ENCODE measurements around the gene ACSF2.
A peak's percentile ranks its signal among the peaks of the same experiment; 100 is the strongest.

The ACSF2 gene, protein sequence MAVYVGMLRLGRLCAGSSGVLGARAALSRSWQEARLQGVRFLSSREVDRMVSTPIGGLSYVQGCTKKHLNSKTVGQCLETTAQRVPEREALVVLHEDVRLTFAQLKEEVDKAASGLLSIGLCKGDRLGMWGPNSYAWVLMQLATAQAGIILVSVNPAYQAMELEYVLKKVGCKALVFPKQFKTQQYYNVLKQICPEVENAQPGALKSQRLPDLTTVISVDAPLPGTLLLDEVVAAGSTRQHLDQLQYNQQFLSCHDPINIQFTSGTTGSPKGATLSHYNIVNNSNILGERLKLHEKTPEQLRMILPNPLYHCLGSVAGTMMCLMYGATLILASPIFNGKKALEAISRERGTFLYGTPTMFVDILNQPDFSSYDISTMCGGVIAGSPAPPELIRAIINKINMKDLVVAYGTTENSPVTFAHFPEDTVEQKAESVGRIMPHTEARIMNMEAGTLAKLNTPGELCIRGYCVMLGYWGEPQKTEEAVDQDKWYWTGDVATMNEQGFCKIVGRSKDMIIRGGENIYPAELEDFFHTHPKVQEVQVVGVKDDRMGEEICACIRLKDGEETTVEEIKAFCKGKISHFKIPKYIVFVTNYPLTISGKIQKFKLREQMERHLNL

DNA sequence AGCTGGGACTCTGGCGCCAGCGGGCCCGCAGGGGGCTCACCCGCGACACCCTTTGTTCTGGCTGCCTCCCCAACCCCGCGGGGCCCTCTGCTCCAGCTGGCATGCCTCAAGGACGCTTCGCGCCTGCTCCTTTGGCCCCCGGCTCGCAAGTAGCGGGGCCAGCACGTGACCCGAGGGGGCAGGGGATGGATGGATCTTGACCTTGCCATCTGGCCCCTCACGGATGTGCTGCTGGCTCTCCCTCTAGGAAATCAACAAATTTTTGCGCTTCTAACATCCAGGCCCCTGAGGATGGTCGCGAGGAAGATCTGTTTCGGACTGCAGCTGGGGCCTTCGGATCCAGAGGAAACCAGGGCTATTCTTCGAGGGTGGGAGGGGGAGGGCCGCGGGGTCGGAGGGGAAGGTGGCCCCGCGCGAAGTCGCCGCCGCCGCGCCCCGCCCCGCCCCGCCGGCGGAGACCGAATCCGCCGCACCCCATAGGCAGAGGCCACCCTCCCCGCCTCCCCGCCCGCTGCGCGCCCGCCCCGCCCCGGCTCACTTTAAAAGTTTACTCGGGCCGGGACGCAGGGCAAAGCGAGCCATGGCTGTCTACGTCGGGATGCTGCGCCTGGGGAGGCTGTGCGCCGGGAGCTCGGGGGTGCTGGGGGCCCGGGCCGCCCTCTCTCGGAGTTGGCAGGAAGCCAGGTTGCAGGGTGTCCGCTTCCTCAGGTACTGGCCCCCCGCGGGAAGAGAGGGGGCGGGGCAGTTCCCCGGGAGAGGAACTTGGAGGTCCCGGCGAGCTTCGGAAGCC lies at the start of gene ACSF2:
ACSF2 (plus strand) TSS at position 537 of the 790 bp plus-strand sequence; CDS start at position 581, 44 bp downstream.
- Histone ChIP-seq H3K27me3 (no peaks in the 10 kb centered on the region), H4K20me1 (no peaks in the 10 kb centered on the region), H3K4me2 (peak within 1 kb of the TSS; percentile 99), H3K4me1 (peaks cover 60% of the 10 kb centered on the region), H3K36me3 (no peaks in the 10 kb centered on the region), H3K9ac (peak within 1 kb of the TSS; percentile 79), H3K9me3 (no peaks in the 10 kb centered on the region), H3K27ac (peak within 1 kb of the TSS; percentile 85), H3K4me3 (peak within 1 kb of the TSS; percentile 73)
- no peak for TF ChIP-seq Cebpa-rat (IDR thresholded peaks at IDR 0.05)

DNA sequence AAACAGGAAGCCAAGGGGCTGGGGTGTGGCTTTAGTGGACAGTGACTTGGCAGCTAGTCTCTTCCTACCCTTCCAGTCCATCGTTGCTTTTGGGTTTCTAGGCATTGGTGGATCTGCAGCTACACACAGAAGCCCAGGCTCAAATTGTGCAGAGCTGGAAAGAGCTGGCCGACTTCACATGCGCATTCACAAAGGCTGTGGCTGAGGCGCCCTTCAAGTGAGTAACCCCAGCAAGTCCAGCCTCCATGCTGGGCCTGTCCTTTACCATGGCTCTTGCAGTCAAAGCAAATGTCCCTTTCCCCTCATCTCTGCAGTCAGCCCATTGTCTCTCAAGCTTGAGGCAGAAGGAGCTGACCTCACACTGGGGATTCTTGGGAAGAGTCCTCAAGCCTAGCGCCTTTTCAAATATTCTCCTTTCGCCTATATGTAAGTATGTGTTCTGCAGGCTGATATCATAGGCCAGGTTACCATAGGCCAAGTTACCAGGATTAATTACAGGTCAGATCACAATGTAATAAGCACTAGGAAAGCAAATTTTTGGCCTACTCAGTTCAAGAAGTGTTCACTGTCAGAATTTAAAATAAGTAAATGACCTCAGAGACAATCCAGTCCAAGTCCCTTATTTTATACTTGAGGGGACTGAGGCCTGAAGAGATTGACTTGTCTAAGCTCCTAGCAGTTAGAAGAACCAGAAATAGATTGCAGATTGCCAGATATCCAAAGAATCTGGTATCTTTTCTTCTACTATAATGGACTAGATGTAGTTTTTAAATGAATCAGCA lies 46.5 kb upstream of the ACSF2 start:
- H3K9ac ChIP-seq, result no peak overlapping the region
- H3K9me3 ChIP-seq, result no peaks in the 10 kb centered on the region
- H3K4me1 ChIP-seq, result no peaks in the 10 kb centered on the region
- no peaks in the 10 kb centered on the region for H3K27me3 ChIP-seq
- peaks cover 93% of the 10 kb centered on the region for H3K36me3 ChIP-seq
- no peak overlapping the region for H3K4me2 ChIP-seq
- no peak overlapping the region for H3K27ac ChIP-seq
- no peak overlapping the region for H3K4me3 ChIP-seq
- TF ChIP-seq Cebpa-rat (IDR thresholded peaks at IDR 0.05), result no peak
- 0 out of 2 replicates have a peak, but pooled peaks cover 8% of the 10 kb centered on the region for H4K20me1 ChIP-seq

DNA sequence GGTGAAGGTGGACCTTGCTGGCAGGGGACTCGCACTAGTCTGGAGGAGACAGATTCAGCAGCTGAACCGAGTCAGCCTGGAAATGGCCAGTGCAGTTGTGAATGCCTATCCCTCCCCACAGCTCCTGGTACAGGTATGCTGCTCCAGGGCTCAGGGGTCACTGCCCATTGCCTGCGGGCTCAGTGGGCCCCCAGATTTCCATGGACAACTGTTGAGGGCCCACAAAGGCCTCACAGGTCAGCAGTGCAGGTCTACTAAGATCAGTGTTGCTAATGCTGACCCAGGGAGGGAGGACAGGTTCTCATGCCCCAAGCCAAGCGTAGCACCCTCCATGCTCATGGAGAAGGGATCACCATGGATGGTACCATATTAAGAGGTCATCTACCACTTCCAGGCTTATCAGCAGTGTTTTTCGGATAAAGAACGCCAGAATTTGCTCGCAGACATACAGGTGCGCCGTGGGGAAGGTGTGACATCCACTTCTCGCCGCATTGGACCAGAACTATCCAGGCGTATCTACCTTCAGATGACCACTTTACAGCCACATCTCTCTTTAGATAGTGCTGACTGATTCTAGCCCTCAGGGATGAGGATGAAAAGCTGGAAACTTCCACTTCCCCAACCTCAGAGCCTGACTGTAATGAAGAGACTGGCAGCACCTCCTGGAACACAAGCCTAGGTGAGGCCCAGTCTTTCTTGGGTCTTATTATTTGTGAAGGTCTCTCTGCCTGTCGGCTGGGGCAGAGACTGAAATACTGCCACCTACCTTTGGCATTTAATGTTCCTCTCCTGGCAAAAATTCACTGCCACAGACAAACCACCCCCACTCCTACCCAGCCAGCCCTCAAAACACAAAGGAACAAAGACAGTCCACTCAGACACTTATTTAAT lies 45.4 kb upstream of the ACSF2 start:
- TF ChIP-seq Cebpa-rat (IDR thresholded peaks at IDR 0.05), result no peak
- 0 out of 2 replicates have a peak, but pooled peaks cover 8% of the 10 kb centered on the region for H4K20me1 ChIP-seq
- H3K9me3 ChIP-seq, result no peaks in the 10 kb centered on the region
- no peak overlapping the region for H3K4me3 ChIP-seq
- peaks cover 98% of the 10 kb centered on the region for H3K36me3 ChIP-seq
- no peak overlapping the region for H3K9ac ChIP-seq
- H3K27me3 ChIP-seq, result no peaks in the 10 kb centered on the region
- no peak overlapping the region for H3K27ac ChIP-seq
- H3K4me2 ChIP-seq, result no peak overlapping the region
- no peaks in the 10 kb centered on the region for H3K4me1 ChIP-seq

DNA sequence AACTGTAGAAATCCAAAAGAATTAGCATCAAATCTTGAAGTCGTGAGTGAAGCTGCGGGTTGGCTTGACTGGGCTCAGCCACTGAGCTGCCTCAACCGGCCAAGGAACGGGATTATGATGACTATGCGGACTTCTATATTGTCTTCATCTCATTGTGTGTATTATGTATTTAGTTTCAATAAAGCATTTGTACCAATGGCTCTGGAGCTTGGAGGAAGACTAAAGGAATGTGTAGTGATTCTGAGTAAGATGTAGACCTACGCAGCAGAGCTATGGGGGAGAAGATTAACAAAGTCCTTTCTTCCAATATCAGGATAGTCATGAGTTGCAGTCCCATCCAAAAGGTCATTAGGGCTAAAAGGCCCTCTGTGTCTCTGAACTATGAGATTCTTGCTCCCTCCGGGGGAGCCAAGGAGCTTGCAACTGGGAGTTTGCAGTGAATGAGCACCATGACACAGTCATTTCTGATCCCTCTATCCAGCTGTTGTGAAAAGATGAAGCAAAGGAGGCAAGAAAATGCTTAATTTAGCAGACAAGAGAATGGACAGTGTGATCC lies 44.7 kb upstream of the ACSF2 start:
- H3K36me3 ChIP-seq, result peaks cover 98% of the 10 kb centered on the region
- no peak overlapping the region for H3K4me2 ChIP-seq
- TF ChIP-seq Cebpa-rat (IDR thresholded peaks at IDR 0.05), result no peak
- H3K9ac ChIP-seq, result no peak overlapping the region
- H4K20me1 ChIP-seq, result 0 out of 2 replicates have a peak, but pooled peaks cover 9% of the 10 kb centered on the region
- H3K9me3 ChIP-seq, result no peaks in the 10 kb centered on the region
- H3K27me3 ChIP-seq, result no peaks in the 10 kb centered on the region
- H3K4me1 ChIP-seq, result no peaks in the 10 kb centered on the region
- H3K27ac ChIP-seq, result no peak overlapping the region
- H3K4me3 ChIP-seq, result no peak overlapping the region

DNA sequence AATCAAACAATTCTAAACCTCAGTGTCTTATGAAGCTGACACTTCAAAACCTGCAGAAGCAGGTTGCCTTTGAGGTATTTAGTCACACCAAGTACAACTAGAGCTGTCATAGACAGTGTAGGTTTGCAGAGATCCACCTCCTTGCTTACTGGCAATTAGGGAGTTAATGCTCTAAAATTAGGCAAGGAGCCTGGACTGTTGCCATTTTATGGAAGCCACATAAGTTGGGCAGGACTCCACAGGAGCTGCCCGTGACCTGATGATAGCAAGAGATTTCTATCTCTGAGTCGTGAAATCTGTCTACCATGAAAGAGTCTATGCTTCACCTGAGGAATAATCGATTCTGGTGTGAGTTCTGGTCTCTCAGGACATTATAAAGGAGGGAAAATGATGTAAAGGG lies 44.1 kb upstream of the ACSF2 start:
- Histone ChIP-seq H3K27me3 (no peaks in the 10 kb centered on the region), H3K27ac (no peak overlapping the region), H3K4me1 (no peaks in the 10 kb centered on the region), H3K36me3 (peaks cover 99% of the 10 kb centered on the region), H3K9ac (no peak overlapping the region), H4K20me1 (0 out of 2 replicates have a peak, but pooled peaks cover 15% of the 10 kb centered on the region), H3K4me2 (no peak overlapping the region), H3K4me3 (no peak overlapping the region), H3K9me3 (no peaks in the 10 kb centered on the region)
- TF ChIP-seq Cebpa-rat (IDR thresholded peaks at IDR 0.05), result no peak

DNA sequence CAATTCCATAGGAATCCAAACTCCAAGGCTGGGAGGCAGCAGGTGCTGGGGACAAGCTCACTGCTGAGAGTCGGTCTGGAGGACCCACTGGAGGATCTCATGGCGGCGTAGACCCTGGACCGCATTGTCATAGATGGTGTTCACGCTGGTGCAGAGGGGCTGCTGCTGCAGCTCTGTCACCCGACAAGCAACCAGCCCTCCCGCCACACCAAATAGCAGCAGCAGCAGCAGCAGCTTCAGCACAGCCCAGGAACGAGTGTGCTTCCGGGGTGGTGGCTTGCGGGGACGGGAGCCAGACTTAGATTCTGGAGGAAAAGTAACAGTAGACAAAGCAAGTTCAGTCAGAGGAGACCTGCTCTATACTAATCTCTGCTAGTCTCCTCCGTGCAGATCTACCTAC lies 43.1 kb upstream of the ACSF2 start:
- H3K4me1 ChIP-seq, result no peaks in the 10 kb centered on the region
- no peak overlapping the region for H3K4me3 ChIP-seq
- no peaks in the 10 kb centered on the region for H3K27me3 ChIP-seq
- H3K9ac ChIP-seq, result no peak overlapping the region
- TF ChIP-seq Cebpa-rat (IDR thresholded peaks at IDR 0.05), result no peak
- H3K36me3 ChIP-seq, result peaks cover 100% of the 10 kb centered on the region
- H3K4me2 ChIP-seq, result no peak overlapping the region
- H3K27ac ChIP-seq, result no peak overlapping the region
- no peaks in the 10 kb centered on the region for H3K9me3 ChIP-seq
- H4K20me1 ChIP-seq, result 0 out of 2 replicates have a peak, but pooled peaks cover 21% of the 10 kb centered on the region

DNA sequence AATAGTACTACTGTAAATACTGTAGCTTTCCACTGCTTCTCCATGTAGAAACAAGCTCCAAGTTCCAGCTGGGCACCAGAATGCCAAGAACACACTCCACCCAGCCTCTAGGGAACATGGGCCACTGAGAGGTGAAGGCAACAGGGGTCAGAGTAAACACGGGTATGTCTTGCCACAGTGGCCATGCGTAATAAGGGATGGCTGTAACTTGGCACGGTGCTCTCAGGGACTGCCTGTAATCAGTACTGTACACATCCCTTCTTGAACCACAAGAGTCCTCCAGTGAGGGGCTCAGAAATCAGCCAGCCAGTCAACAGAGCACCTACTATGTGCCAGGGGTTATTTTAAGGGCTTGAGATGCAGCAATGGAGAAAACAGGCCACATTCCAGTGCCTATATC lies 39.5 kb upstream of the ACSF2 start:
- H3K36me3 ChIP-seq, result peaks cover 100% of the 10 kb centered on the region
- H3K9me3 ChIP-seq, result no peaks in the 10 kb centered on the region
- no peak overlapping the region for H3K4me3 ChIP-seq
- H3K9ac ChIP-seq, result no peak overlapping the region
- H3K27me3 ChIP-seq, result no peaks in the 10 kb centered on the region
- H3K4me2 ChIP-seq, result no peak overlapping the region
- no peak overlapping the region for H3K27ac ChIP-seq
- no peaks in the 10 kb centered on the region for H3K4me1 ChIP-seq
- TF ChIP-seq Cebpa-rat (IDR thresholded peaks at IDR 0.05), result no peak
- H4K20me1 ChIP-seq, result peaks cover 48% of the 10 kb centered on the region; the same call in 1 of the 2 replicates

DNA sequence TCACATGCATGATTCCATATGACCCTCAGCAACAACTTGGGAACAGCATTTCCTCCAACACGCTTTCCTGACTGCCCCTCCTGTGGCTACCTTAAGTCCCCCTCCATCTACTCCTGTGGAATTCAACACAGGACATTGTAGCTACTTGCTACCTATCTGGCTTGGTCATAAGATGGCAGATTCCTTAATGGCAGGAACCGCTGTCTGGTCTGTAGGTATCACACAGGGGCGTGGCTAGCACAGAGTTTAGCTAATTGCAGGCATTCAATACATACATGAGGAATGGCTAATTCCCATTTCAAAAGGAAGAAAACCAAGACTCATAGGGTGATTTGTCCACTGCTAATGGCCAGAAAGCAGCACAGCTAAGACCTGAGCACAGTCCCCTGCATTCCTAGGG lies 37.3 kb upstream of the ACSF2 start:
- no peak for TF ChIP-seq Cebpa-rat (IDR thresholded peaks at IDR 0.05)
- no peak overlapping the region for H3K4me2 ChIP-seq
- no peaks in the 10 kb centered on the region for H3K27me3 ChIP-seq
- H3K9me3 ChIP-seq, result no peaks in the 10 kb centered on the region
- H3K36me3 ChIP-seq, result peaks cover 100% of the 10 kb centered on the region
- no peak overlapping the region for H3K27ac ChIP-seq
- H3K4me3 ChIP-seq, result no peak overlapping the region
- no peaks in the 10 kb centered on the region for H3K4me1 ChIP-seq
- peaks cover 59% of the 10 kb centered on the region for H4K20me1 ChIP-seq
- no peak overlapping the region for H3K9ac ChIP-seq

All from BLaER1 (cell line).